GM12878 (cell line): ENCODE measurements around the gene PTPRN2. TPM values are rescaled to one million over a fixed set of nuclear protein-coding genes. Genes with fewer than 3 reads are reported as not detected.
"Not testable (repeated sequence)": the region's sequence is repeated elsewhere in the genome, so short reads cannot be mapped to it uniquely, and the experiment has no call there.

Source experiments
- ATAC-seq: fragments of 200-7000 bp; cut with Tn5 transposase; 3 replicates; pipeline ENCODE4 v1.9.1; 2020; ENCODE audit warnings: mild to moderate bottlenecking, moderate library complexity
- BruUV-seq: library from RNA; stranded (reverse); fragments of 400-500 nt; replicated peaks from 2 replicates; lab custom pipeline; 2021; lab: Mats Ljungman, UMichigan
- CTCF ChIA-PET: fragments of 300-600 bp; sonication (Branson Sonifier 250); formaldehyde crosslinking; extraction: SDS; loops from one replicate; lab custom pipeline; 2021; ENCODE audit warnings: inconsistent platforms; lab: Yijun Ruan, JAX
- POLR2A ChIA-PET: fragments of 350-600 bp; formaldehyde crosslinking; extraction: SDS; loops from one replicate; lab custom pipeline; 2021; ENCODE audit warnings: inconsistent platforms; lab: Charles Lee
- RAD21 ChIA-PET: fragments of 300-600 bp; sonication (Branson Sonifier 250); formaldehyde crosslinking; loops from one replicate; lab custom pipeline; 2023; ENCODE audit warnings: antibody characterized with exemption; ENCODE audit not compliant: unreplicated experiment; lab: Charles Lee
- SMC1A ChIA-PET: fragments of 300-600 bp; sonication (Branson Sonifier 250); formaldehyde crosslinking; loops from one replicate; lab custom pipeline; 2023; ENCODE audit not compliant: unreplicated experiment, uncharacterized antibody; lab: Charles Lee
- DNase-seq: peaks from one replicate; pipeline ENCODE4 v3.0.0-alpha.2; 2011; ENCODE audit warnings: low read depth, low spot score
- FAIRE-seq: peaks from 3 replicates; lab custom pipeline; 2011; peaks lifted over from hg19 to GRCh38; lab: Jason Lieb, UNC
- H2AFZ ChIP-seq: 2 replicates; pipeline ENCODE4 v1.6.0; 2011; ENCODE audit warnings: low read depth, low read length, control low read depth; ENCODE audit not compliant: control insufficient read depth
- H3K27ac ChIP-seq: 2 replicates; pipeline ENCODE4 v1.5.1; 2011; ENCODE audit warnings: control low read depth; ENCODE audit not compliant: control insufficient read depth, insufficient read depth
- H3K27me3 ChIP-seq, 2 experiments: replicated peaks in 1 of 2; 2 replicates each; pipeline versions ENCODE4 v1.6.0 to v1.6.1; 2011; ENCODE audit warnings: low read length in 1 of 2; ENCODE audit not compliant: control insufficient read depth in 2 of 2, insufficient read depth in 2 of 2
- H3K36me3 ChIP-seq, 2 experiments: 2 replicates each; pipeline ENCODE4 v1.5.1; 2011; ENCODE audit warnings: low read length in 1 of 2; ENCODE audit not compliant: control insufficient read depth in 2 of 2, insufficient read depth in 2 of 2
- H3K4me1 ChIP-seq: 2 replicates; pipeline ENCODE4 v1.6.1; 2011; ENCODE audit warnings: mild to moderate bottlenecking, low read length, moderate library complexity, mixed read lengths; ENCODE audit not compliant: control insufficient read depth, insufficient read depth
- H3K4me2 ChIP-seq: 2 replicates; pipeline ENCODE4 v1.6.0; 2011; ENCODE audit warnings: control low read depth; ENCODE audit not compliant: control insufficient read depth, insufficient read depth
- H3K4me3 ChIP-seq: fragments of 200-600 bp; sonication (generic); 2 replicates; pipeline ENCODE4 v1.5.1; 2016
- H3K79me2 ChIP-seq: 2 replicates; pipeline ENCODE4 v1.6.0; 2011; ENCODE audit warnings: low read length; ENCODE audit not compliant: control insufficient read depth, insufficient read depth
- H3K9ac ChIP-seq: 2 replicates; pipeline ENCODE4 v1.8.0; 2011; ENCODE audit warnings: low read length, control low read depth, mixed read lengths; ENCODE audit not compliant: control insufficient read depth, insufficient read depth
- H3K9me3 ChIP-seq: replicated peaks from 3 replicates; pipeline ENCODE4 v1.5.1; 2011; ENCODE audit warnings: mild to moderate bottlenecking, low read length; ENCODE audit not compliant: control insufficient read depth, insufficient read depth
- H4K20me1 ChIP-seq: 2 replicates; pipeline ENCODE4 v1.6.0; 2011; ENCODE audit not compliant: control insufficient read depth, insufficient read depth
- ESRRA ChIP-seq: IDR thresholded peaks from 2 replicates; pipeline ENCODE4 v1.6.1; 2012; ENCODE audit warnings: mild to moderate bottlenecking, low read length, improper control_type of control experiment
- FOXK2 ChIP-seq: fragments of 450-650 bp; IDR thresholded peaks from 2 replicates; pipeline ENCODE4 v1.6.1; 2017; ENCODE audit warnings: mild to moderate bottlenecking, moderate library complexity
- IRF4 ChIP-seq: IDR thresholded peaks from 2 replicates; pipeline ENCODE4 v1.6.1; 2011; ENCODE audit warnings: low read depth, low read length
- NKRF ChIP-seq: fragments of 450-650 bp; conservative IDR thresholded peaks from 2 replicates; pipeline ENCODE4 v1.6.1; 2017; ENCODE audit warnings: mild to moderate bottlenecking, moderate library complexity
- PML ChIP-seq: IDR thresholded peaks from 2 replicates; pipeline ENCODE4 v1.6.1; 2012; ENCODE audit warnings: low read length, inconsistent platforms
- RAD21 ChIP-seq: IDR thresholded peaks from 2 replicates; pipeline ENCODE4 v1.6.1; 2011; ENCODE audit warnings: mild to moderate bottlenecking, low read depth, low read length, moderate library complexity; ENCODE audit not compliant: insufficient read depth
- ZNF24 ChIP-seq: fragments of 450-650 bp; IDR thresholded peaks from 2 replicates; pipeline ENCODE4 v1.6.1; 2017; ENCODE audit warnings: antibody characterized with exemption, mild to moderate bottlenecking
- WGBS: methylation state at CpG from one replicate; pipeline ENCODE4 v1.1.6; 2016; ENCODE audit warnings: low lambda C conversion rate; ENCODE audit not compliant: insufficient replicate concordance, insufficient coverage; ENCODE audit errors: missing lambda C conversion rate; 5-methylcytosine and 5-hydroxymethylcytosine counted together
- in situ Hi-C: fragments of 300-500 bp; cut with MboI; formaldehyde crosslinking; loops from 9 replicates; pipeline ENCODE4 v1.14.3; 2018; ENCODE audit warnings: mixed read lengths
- intact Hi-C: fragments of 100-400 bp; cut with micrococcal nuclease; formaldehyde crosslinking; loops from one replicate; pipeline ENCODE4 v1.14.2; 2022; ENCODE audit not compliant: unreplicated experiment
- polyA plus RNA-seq, 11 experiments: library from polyadenylated mRNA; depleted of rRNA in 4 of 11; unstranded in 6 of 11; stranded (reverse) in 5 of 11; fragments of >200 nt; fragmentation: Nextera tagmentation in 4 of 11; fragmentation: Illumina TruSeq in 1 of 11; extraction: Ambion mirVana in 4 of 11; extraction: Trizol in 1 of 11; gene quantifications; 1 replicate in 1 of 11; 2 replicates in 10 of 11; pipeline versions ENCODE4 v1.2.1 to v1.2.3, GENCODE V29; 2011 to 2016; ENCODE audit warnings: inconsistent platforms in 2 of 11, missing spikeins in 2 of 11, low read depth in 1 of 11
- total RNA-seq, 4 experiments: library from RNA; depleted of rRNA in 3 of 4; stranded (reverse); fragments of >200 nt in 3 of 4; fragmentation: Illumina TruSeq in 1 of 4; extraction: Trizol in 1 of 4; gene quantifications; 2 replicates each; pipeline versions ENCODE4 v1.2.1 to v1.2.3, GENCODE V29; 2013 to 2021
- TF ChIP-seq, protein P1 (sequence below), 3 experiments: IDR thresholded peaks in 2 of 3; conservative IDR thresholded peaks in 1 of 3; 2 replicates each; pipeline ENCODE4 v1.5.1; 2011; ENCODE audit warnings: low read depth in 3 of 3, low read length in 3 of 3, mild to moderate bottlenecking in 3 of 3, control low read depth in 2 of 3, moderate library complexity in 2 of 3, inconsistent platforms in 1 of 3, mixed read lengths in 1 of 3; ENCODE audit not compliant: control insufficient read depth in 2 of 3, insufficient read depth in 1 of 3; ENCODE audit errors: extremely low read depth in 1 of 3
- TF ChIP-seq, protein P2 (sequence below): IDR thresholded peaks from 2 replicates; pipeline ENCODE4 v1.6.1; 2011; ENCODE audit warnings: borderline replicate concordance, low read depth, mild to moderate bottlenecking, moderate library complexity, mixed read lengths, low read length; ENCODE audit not compliant: insufficient read depth; ENCODE audit errors: extremely low read length

Gene PTPRN2
- total and polyA plus RNA-seq, 10 of the 15 experiments (the other 5 are each of a cell fraction or from before 2014, with no cell fraction given): 5.4 TPM; not detected in 9

- ATAC-seq: no peak
- RAD21 ChIA-PET: no interaction called here
- no peaks in the 10 kb centered on the region for H3K27me3 ChIP-seq
- no peak overlapping the region for H3K27ac ChIP-seq
- no peaks in the 10 kb centered on the region for H3K36me3 ChIP-seq
- H2AFZ ChIP-seq: no peak overlapping the region
- CTCF ChIA-PET: no interaction called here
- no TSS peak for BruUV-seq
- no peak overlapping the region for H3K4me3 ChIP-seq
- in situ Hi-C loops: no loop called here
- no peaks in the 10 kb centered on the region for H3K79me2 ChIP-seq
- POLR2A ChIA-PET: no interaction called here
- no peak for DNase-seq
- no peaks in the 10 kb centered on the region; the same call in 2 of the 3 replicates for H3K9me3 ChIP-seq
- no peak for FAIRE-seq
- TF ChIP-seq PML (no peak), ESRRA (no peak), IRF4 (no peak), FOXK2 (no peak), NKRF (no peak), RAD21 (peak; percentile 15; the same call in 1 of the 2 replicates), ZNF24 (no peak)
- TF ChIP-seq, protein P1, sequence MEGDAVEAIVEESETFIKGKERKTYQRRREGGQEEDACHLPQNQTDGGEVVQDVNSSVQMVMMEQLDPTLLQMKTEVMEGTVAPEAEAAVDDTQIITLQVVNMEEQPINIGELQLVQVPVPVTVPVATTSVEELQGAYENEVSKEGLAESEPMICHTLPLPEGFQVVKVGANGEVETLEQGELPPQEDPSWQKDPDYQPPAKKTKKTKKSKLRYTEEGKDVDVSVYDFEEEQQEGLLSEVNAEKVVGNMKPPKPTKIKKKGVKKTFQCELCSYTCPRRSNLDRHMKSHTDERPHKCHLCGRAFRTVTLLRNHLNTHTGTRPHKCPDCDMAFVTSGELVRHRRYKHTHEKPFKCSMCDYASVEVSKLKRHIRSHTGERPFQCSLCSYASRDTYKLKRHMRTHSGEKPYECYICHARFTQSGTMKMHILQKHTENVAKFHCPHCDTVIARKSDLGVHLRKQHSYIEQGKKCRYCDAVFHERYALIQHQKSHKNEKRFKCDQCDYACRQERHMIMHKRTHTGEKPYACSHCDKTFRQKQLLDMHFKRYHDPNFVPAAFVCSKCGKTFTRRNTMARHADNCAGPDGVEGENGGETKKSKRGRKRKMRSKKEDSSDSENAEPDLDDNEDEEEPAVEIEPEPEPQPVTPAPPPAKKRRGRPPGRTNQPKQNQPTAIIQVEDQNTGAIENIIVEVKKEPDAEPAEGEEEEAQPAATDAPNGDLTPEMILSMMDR (IDR thresholded peaks at IDR 0.05 in 2 of 3, conservative IDR thresholded peaks at IDR 0.05 in 1 of 3; ENCODE audit: control insufficient read depth in 2 of 3, extremely low read depth in 1 of 3, insufficient read depth in 1 of 3, low read depth in 3 of 3, low read length in 3 of 3): 0 out of 6 replicates have a peak, but pooled peaks of 1 of the 3 experiments have one; percentile 17
- TF ChIP-seq, protein P2, sequence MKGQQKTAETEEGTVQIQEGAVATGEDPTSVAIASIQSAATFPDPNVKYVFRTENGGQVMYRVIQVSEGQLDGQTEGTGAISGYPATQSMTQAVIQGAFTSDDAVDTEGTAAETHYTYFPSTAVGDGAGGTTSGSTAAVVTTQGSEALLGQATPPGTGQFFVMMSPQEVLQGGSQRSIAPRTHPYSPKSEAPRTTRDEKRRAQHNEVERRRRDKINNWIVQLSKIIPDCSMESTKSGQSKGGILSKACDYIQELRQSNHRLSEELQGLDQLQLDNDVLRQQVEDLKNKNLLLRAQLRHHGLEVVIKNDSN: no peak
- TF ChIP-seq, all 136 proteins: peak for 2
- Histone ChIP-seq H3K4me1 (no peaks in the 10 kb centered on the region), H3K9ac (no peak overlapping the region), H4K20me1 (no peaks in the 10 kb centered on the region), H3K4me2 (no peak overlapping the region)
- 20% methylated on average over 12 of the region's 12 CpGs for WGBS
- SMC1A ChIA-PET: interaction anchor here (0.6 to 1.2 kb wide), 2 partner anchors 213 to 623 kb away, joined by 3 read pairs; no protein-coding TSS in a partner anchor
- intact Hi-C loops: no loop called here
Measured at GRCh38 chr7:158353606-158354570, 233.7 kb downstream of the PTPRN2 start.

DNA sequence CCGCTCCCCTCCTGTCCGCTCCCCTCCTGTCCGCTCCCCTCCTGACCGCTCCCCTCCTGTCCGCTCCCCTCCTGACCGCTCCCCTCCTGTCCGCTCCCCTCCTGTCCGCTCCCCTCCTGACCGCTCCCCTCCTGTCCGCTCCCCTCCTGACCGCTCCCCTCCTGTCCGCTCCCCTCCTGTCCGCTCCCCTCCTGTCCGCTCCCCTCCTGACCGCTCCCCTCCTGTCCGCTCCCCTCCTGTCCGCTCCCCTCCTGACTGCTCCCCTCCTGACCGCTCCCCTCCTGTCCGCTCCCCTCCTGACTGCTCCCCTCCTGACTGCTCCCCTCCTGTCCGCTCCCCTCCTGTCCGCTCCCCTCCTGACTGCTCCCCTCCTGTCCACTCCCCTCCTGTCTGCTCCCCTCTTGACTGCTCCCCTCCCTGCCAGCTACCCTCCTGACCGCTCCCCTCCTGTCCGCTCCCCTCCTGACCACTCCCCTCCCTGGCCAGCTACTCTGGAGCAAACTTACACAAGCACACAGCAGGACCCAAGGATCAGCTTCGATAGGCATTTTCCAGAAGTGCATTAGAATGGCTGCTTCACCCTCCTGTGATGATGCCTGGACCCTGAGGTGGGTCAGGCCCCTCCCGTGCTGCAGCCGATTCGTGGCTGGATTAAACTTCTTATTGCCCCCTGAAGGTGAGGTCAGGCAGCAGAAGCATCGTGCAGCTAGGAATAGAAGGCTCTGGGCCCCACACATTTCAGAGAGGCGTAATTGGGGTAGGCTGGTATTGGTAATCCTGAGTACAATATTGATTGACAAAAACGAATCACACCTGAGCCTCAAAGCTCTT, 235.5 kb downstream of the PTPRN2 start:
- RAD21 ChIA-PET, intact Hi-C loops, in situ Hi-C loops: not testable (repeated sequence)

More for the DNA sequence above, 235.5 kb downstream of the PTPRN2 start:
- H3K79me2 ChIP-seq, H3K9ac ChIP-seq, BruUV-seq, H3K4me2 ChIP-seq, ATAC-seq, CTCF ChIA-PET, DNase-seq, H2AFZ ChIP-seq, H3K27me3 ChIP-seq, H3K4me1 ChIP-seq, POLR2A ChIA-PET, H3K4me3 ChIP-seq, H3K9me3 ChIP-seq, SMC1A ChIA-PET, H3K36me3 ChIP-seq, H4K20me1 ChIP-seq, H3K27ac ChIP-seq, FAIRE-seq: not testable (repeated sequence)
- 11% methylated on average over 8 of the region's 30 CpGs for WGBS
